ENCODE results near the gene EIF1AY. TPM values are rescaled to one million over a fixed set of nuclear protein-coding genes. Genes with fewer than 3 reads are reported as not detected.

The EIF1AY gene
- total and polyA plus RNA-seq, 2 of the 13 experiments (the other 11 are each of a cell fraction or from before 2014, with no cell fraction given): 20.9 to 53.2 TPM

- H3K79me2 ChIP-seq (ENCODE audit: insufficient read depth, low read length): peaks cover 21% of the 10 kb centered on the region
- no peak for ATAC-seq
- peak overlapping the region; percentile 67 to 78 (median 75); a peak in 5 of 6 replicates for H3K4me3 ChIP-seq (replicated peaks in 1 of 3; ENCODE audit: insufficient read depth in 1 of 3, low read depth in 2 of 3, low read length in 3 of 3)
- FAIRE-seq: no peak
- H3K27me3 ChIP-seq (ENCODE audit: control insufficient read depth in 1 of 2, insufficient read depth in 2 of 2, low read length in 2 of 2): no peaks in the 10 kb centered on the region; a peak in 1 of 5 replicates
- H3K27ac ChIP-seq (ENCODE audit: extremely low read length, insufficient read depth, low read length): peak overlapping the region; percentile 91
- 0% methylated on average over 5 of the region's 5 CpGs for WGBS (ENCODE audit: low lambda C conversion rate)
- CTCF ChIA-PET (ENCODE audit: low intra/inter-chr PET ratio, low total read pairs): no interaction called here
- H3K9ac ChIP-seq (ENCODE audit: insufficient read depth, low read depth, low read length): peak overlapping the region; percentile 92
- H3K36me3 ChIP-seq (replicated peaks in 1 of 2; ENCODE audit: control insufficient read depth in 1 of 2, insufficient read depth in 2 of 2, low read length in 2 of 2): no peaks in the 10 kb centered on the region
- peaks cover 31% of the 10 kb centered on the region; the same call in 1 of the 2 replicates for H3K4me1 ChIP-seq (ENCODE audit: insufficient read depth, low read length)
- peak overlapping the region; percentile 53 for H3K4me2 ChIP-seq (ENCODE audit: low read depth, low read length)
- no peak for DNase-seq (ENCODE audit: low spot score)
- POLR2A ChIA-PET: interaction anchor here (1.0 kb wide), 1 partner anchor 18 kb away, joined by 3 read pairs; no protein-coding TSS in a partner anchor
- intact Hi-C loops (cut with micrococcal nuclease; ENCODE audit: unreplicated experiment): loop anchor here (10.0 kb wide), 1 partner anchor 1142 kb away; no protein-coding TSS in a partner anchor
- H2AFZ ChIP-seq (ENCODE audit: low read length): no peak overlapping the region
- no peaks in the 10 kb centered on the region for H3K9me3 ChIP-seq (ENCODE audit: low read length)
- no TSS peak for BruUV-seq (replicated peaks)
- no peaks in the 10 kb centered on the region for H4K20me1 ChIP-seq (ENCODE audit: insufficient read depth, low read length)
- in situ Hi-C loops (cut with HindIII; ENCODE audit: extremely low pct_ligation_motif_present, low pct_unique_long_range_greater_than_20kb): no loop called here
- TF ChIP-seq MIER2 (CRISPR knock-in tag; IDR thresholded peaks at IDR 0.05): no peak
- no peak for TF ChIP-seq HNRNPK (IDR thresholded peaks at IDR 0.05; ENCODE audit: low read depth, low read length, poor library complexity, severe bottlenecking)
- no peak for TF ChIP-seq BCL6 (CRISPR knock-in tag; IDR thresholded peaks at IDR 0.05)
- TF ChIP-seq ESRRA (CRISPR knock-in tag; IDR thresholded peaks at IDR 0.05; ENCODE audit: low read depth): no peak
- TF ChIP-seq CSRNP1 (CRISPR knock-in tag; IDR thresholded peaks at IDR 0.05): no peak
- no peak for TF ChIP-seq CEBPZ (IDR thresholded peaks at IDR 0.05; ENCODE audit: low read length)
- no peak for TF ChIP-seq BHLHE40 (IDR thresholded peaks at IDR 0.05; ENCODE audit: low read length)
- TF ChIP-seq RBAK (CRISPR knock-in tag; IDR thresholded peaks at IDR 0.05): no peak
- TF ChIP-seq CSRNP2 (CRISPR knock-in tag; conservative IDR thresholded peaks at IDR 0.05; ENCODE audit: low read depth): no peak
These were observed 930 bp downstream of the EIF1AY start for GRCh38 chrY:20576506-20576905.

All from HepG2 (cell line).